HG03064 (cell line): ENCODE measurements around the gene R3HDM2.

Experiments used
- ATAC-seq: cut with Tn5 transposase; IDR thresholded peaks from one replicate; pipeline ENCODE4 v1.9.1; 2021; ENCODE audit warnings: low read depth; ENCODE audit not compliant: unreplicated experiment

R3HDM2 gene

DNA sequence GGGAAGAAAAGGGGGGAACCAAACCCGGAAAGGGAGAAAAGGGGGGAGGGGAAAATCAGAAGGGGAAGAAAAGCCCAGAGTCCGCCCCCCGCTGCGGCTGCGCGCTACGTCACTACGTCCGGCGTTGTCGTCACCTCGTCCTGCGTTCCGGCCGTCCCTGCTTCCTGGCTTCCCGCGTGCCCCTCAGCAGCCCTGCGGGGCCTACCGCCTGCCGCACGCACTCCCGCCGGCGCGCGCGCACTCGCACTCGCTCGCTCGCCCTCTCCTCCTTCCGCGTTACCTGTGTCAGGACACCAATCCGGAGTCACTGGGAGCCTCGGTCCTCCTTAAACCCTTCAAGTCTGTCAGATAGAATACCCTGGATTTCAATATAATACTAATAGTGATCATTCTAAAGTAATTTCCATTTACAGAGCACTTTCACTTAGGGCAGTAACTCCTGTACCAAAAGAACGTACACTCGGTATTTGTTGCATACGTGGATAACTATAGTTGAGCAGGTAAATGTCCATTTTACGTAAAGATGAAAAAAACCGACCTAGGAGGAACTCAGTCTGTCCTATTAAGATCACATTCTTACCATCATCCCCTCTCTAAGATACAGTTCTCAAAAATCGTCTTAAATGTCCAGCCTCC is at the start of gene R3HDM2:
TSS of gene R3HDM2 (minus strand) at position 113 of the 636 bp plus-strand sequence. CDS start 120,615 bp downstream, outside the sequence.
- ATAC-seq, result peak; percentile 90

DNA sequence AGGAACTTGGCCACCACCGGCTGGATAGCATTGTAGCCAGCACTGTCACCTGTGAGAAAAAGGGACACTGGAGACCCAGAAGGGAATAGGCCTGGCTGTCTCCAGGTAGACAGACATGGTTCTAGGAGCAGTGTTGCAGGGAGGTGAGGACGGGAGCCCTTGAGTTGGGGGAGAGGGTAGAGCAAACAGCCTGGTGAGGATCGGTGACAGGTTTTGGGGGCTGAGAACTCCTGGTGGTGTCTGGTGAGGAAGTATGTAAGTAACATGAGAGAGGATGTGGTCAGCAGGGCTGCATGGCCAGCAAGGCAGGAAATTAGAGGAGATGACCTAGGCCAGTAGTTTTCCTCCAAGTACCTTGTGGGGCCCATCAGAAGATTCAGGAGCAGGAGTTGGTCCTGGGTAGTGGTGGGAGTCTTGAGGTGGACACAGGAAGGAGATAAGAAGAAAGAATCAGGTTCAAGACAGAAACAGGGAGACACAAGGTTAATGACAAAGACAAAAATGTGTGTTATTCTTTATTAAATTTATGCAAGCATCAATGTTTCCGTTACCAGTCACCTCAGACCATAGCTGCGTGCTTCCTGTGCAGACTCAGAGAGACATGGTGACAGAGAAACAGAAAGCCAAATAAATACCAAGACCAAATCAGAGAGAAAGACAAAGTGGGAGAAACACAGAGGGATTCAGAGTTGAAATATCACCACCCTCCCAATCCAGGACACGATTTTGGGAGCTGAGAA is 48.7 kb upstream of the R3HDM2 start, which contains the start of gene ARHGAP9:
TSS of gene ARHGAP9 (minus strand) at position 491 of the 740 bp plus-strand sequence. CDS start at position 31, 460 bp downstream.
- no peak for ATAC-seq

DNA sequence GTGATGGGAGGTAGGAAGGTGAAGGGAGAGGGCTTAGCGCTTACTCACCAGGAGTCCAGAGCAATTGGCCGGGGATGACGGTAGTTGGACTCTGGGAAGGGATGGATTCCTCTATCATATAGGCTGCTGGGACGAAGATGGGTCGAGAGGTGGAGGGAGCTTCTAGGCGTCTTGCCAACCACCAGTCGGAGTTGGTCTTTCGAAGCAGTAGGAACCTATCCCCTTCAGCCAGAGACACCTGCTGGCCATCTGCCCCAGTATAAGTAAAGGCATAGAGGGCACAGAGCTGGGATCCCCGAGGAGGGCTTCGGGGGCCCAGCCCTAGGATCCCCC is 48.2 kb upstream of the R3HDM2 start:
- ATAC-seq, result no peak

DNA sequence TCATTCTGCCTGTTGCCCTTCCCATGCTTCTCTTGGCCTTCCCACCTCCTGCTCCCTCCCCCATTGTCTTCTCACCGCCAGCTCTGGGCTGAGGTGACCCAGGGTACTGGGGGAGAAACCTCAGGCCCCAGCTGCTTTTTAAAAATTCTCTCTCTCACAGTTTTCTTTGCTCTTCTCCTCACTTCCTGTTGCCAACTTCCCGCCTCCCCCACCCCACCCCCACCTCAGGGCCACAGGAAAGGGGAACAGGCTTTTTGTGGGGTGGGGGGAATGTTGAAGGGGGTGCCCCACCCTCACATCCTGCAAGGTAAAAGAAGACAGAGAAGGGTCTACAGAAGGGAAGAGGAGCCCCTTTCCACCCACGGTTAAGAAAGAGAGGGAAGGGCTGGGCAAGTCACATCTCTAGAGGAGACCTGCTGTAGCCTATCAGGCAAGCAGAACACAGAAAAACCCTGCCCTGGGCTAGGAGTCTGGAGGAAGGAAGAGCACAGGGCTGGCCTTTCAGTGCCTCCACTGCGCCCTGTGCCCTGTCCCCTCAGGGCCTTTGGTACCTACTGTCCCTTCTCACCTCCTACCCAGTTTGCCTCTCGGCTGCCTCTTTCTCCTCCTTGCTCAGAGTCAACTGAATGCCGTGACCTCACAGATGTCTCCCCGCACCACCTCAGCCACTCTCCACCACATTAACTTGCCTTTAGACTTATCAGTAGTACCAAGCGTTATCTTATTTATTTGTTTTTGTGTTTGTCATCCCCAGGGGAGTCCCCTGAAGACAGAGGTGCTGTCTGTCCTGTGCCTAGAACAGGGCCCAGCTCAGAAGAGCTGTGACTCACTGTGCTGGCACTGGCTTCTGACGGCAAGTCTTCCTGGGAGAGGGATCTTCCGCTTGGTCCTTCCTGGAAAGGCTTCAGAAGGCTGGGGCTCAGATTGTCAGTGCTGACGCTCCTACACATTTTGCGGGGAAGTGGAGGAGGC is 47.2 kb upstream of the R3HDM2 start:
- ATAC-seq, result no peak

DNA sequence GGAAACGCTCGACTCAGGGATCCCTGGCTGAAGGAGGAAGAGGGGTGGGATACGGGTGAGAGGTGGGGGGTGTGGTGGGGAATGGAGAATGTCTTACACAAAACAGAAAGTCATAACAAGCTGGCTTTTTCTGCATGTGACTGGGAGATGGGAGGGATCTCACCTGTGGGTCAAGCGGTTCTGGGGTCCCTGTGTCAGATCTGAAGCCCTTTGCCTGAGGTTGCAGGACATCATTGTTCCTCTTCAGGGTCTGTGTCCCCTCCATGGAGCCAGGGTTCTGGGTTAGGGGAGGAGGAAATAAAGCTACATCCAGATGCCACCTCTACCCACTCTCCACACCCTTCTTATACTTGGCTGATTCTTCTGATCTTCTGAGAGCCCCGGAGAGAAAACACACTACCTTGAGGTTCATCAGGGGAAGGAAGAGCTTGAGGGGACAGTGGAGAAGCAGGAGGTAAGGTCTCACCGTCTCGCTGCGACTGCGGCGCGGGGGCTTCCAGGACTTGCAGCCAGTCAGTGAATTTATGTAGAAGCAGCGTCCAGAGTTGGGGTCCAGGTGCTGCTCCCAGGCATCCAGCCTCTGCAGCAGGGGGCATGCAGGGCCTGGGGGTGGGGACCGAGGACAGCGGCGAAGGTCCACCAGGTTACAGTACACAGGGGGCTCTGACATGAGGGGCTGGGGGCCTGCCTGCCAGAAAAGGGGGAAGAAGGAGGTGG is 46.3 kb upstream of the R3HDM2 start:
- ATAC-seq, result no peak

DNA sequence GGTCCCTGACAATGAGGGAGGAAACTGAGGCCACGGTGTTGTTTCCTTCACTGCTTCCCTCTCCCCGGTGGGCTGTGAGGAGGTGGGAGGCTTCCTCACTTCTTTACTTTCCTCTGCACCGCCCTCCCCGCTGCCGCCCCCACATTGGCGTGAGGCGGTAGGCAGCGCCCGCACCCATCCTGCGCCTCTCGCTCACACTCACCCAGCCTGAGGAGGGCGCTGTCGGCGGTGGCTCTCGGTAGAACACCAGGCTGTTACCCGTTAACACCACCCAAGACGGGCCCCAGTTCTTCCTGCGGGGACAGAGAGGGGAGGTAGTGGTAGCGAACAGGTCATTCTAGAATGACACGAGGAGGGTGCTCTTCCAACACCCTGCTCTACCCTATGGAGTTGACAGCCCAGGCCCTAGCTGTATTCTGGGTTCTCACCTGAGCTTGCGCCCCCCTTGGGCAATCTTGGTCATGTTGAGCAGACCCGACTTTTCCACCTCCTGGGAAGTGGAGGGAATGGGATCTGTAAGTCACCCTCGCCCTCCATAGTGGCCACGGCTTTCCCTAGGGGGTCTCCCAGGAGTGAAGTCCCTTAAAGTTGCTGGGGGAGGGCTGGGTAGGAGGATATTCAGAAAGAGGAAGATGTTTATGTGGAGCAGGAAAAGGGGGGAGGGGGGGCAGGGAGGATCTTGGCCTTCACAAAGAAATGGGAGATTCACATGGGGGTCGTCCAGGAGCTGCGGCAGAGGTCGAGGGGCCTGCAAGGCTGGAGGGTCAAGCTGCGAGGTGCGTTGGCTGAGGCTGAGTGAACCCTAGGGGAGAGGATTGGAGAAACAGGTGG is 45.5 kb upstream of the R3HDM2 start:
- peak; percentile 37 for ATAC-seq

DNA sequence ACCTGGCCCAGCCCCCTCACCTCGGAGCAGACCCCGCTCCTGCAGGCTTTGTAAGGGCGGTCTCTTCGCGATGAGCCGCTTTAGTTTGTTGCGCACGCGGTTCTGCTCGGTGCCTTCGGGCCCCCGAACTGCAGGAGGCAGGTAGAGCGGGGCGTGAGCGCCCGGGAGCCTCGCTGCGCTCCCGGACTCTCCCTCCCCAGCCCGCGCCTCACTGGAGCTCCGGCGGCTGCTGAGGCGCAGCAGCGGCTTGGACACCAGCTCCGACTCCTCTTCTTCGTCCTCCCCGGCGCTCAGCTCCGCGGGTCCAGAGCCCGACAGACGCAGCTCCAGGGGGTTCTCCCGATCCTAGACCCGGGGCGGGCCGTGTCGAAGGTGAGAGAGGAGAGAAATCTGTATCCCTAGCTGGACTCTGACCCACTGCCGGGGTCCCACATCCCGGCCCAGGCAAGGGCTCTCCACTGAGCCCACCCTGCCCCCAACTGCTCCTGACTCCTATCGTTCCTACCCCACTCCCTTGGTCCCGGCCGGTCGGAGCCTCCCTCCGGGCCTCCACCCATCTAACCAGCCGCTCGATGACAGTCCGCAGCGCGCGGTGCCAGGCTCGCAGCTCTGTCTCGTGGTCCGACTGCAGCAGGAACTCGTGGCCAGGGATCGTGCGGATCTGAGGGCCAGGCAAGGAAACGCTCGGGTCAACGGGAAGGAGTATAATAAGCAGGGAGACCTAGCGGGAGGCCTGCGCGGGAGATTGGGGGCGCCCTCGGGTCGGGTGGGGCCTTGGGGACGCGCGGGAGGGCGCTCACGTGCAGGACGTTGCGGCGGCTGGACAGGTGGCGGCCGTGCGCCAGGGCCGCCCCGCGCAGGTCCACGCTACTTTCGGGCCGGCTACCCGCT is 44.7 kb upstream of the R3HDM2 start:
- ATAC-seq, result no peak

DNA sequence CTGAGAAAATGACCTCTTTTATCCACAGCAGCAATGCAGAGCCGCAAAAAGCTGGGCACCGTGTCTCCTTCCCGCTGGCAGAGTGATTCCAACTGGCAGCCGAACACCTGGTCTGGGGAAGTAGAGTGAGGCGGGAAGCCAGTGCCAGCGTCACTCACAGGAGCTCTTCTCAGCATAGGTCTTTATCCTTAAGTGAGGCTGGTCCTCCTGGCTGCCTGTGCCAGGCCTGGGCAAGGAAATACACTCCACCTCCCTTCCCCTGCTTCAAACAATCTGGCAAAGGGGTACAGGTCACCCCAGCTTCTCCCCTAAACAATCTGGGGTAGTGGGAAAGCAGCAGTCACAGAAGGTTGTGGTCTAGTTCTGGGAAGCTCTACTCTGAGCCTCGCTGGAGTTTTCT is 44.0 kb upstream of the R3HDM2 start:
- no peak for ATAC-seq

DNA sequence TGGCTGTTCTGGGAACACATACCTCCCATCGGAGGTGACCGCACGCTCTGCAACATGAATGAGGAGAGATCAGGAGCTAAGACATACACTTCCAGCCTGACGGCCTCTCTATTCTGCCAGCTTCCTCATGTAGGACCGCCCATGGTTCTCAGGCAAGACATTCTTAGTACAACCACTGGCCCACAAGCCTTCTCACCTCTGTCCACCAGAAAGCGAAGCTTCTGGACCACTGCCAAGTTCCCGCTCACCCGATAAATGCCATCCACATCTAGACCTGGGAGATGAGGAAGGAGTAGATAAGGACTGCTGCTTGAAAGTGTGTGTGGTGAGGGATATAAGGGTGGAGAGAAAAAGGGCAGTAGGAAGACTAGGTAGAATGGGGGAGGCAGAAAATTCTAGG is 43.6 kb upstream of the R3HDM2 start:
- ATAC-seq, result no peak

DNA sequence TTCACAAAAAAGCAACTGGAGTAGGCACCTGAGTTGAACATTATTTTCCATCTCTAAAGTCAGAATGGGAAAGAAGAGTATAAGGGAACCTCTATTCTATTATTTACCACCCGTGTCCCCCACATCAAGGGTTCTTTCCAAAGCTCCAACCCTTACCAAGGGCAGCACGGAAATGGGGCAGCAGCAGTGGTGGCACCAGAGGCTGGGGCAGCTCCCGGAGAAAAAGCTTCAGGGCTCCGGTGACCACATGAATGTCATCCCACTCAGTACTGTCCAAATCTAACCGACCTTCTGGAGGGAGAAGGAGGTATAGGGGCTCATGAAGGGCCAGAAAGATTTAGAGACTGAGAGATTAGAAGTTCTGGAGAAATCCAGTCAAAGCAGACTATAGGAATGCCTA is 43.0 kb upstream of the R3HDM2 start:
- ATAC-seq, result no peak

DNA sequence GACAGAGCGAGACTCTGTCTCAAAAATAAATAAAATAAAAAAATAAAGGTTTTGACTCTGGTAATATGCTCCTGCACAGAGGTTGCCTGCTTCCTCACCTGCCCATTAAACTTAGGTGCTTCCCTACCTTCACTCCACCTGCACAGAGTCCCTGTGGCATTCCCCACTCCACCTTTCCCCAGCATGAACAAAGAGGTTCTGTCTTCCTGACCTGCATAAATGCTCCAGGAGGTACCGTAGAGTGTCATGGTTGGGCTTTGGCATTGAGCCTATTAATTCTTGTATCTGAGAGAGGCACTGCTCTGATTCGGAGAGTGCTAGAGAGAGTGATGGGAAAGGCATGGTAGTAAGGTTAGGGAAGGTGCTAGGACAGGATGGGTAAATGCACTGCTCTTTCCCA is 42.5 kb upstream of the R3HDM2 start:
- no peak for ATAC-seq

DNA sequence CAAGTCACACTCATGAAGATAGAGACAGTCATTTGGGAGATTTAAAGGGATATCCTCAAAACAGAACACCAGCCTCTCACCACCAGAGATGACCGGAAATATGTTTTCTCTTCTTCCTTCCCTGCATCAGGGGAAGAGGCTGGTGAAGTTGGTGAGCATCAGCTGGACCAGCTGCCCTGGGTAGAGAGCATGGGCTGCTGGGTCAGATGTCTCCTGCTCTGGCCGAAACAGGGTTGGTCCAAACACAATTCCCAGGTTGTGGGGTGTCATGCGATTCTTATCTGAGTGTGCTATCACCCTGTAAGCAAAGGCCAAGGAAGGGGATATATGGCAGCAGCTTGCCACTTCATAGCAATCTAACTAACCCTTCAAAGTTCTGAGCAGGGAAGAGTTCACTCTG is 41.5 kb upstream of the R3HDM2 start:
- ATAC-seq, result no peak

DNA sequence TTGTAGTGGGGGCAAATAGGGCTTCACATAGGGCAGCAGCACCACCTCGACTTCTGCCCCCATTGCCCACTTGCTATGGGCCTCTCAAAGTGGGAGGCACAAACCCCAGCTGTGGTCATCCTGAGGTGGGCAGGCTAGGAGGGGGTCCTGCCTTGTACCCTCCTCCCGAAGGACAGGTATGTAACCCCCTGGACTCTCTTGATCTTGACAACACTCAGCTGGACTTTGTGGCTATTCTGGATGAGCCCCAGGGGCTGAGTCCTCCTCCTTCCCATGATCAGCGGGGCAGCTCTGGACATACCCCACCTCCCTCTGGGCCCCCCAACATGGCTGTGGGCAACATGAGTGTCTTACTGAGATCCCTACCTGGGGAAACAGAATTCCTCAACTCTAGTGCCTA is 40.8 kb upstream of the R3HDM2 start:
- no peak for ATAC-seq

DNA sequence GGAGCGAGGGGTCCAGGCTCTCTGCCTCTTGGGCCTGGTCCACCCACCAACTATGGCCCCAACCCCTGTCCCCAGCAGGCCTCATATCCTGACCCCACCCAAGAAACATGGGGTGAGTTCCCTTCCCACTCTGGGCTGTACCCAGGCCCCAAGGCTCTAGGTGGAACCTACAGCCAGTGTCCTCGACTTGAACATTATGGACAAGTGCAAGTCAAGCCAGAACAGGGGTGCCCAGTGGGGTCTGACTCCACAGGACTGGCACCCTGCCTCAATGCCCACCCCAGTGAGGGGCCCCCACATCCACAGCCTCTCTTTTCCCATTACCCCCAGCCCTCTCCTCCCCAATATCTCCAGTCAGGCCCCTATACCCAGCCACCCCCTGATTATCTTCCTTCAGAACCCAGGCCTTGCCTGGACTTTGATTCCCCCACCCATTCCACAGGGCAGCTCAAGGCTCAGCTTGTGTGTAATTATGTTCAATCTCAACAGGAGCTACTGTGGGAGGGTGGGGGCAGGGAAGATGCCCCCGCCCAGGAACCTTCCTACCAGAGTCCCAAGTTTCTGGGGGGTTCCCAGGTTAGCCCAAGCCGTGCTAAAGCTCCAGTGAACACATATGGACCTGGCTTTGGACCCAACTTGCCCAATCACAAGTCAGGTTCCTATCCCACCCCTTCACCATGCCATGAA is 40.3 kb upstream of the R3HDM2 start:
- ATAC-seq, result no peak

DNA sequence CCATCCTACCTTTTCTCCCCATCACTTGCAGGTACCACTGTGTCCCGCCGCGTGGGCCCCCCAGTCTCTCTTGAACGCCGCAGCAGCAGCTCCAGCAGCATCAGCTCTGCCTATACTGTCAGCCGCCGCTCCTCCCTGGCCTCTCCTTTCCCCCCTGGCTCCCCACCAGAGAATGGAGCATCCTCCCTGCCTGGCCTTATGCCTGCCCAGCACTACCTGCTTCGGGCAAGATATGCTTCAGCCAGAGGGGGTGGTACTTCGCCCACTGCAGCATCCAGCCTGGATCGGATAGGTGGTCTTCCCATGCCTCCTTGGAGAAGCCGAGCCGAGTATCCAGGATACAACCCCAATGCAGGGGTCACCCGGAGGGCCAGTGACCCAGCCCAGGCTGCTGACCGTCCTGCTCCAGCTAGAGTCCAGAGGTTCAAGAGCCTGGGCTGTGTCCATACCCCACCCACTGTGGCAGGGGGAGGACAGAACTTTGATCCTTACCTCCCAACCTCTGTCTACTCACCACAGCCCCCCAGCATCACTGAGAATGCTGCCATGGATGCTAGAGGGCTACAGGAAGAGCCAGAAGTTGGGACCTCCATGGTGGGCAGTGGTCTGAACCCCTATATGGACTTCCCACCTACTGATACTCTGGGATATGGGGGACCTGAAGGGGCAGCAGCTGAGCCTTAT is 39.6 kb upstream of the R3HDM2 start:
- ATAC-seq, result no peak

DNA sequence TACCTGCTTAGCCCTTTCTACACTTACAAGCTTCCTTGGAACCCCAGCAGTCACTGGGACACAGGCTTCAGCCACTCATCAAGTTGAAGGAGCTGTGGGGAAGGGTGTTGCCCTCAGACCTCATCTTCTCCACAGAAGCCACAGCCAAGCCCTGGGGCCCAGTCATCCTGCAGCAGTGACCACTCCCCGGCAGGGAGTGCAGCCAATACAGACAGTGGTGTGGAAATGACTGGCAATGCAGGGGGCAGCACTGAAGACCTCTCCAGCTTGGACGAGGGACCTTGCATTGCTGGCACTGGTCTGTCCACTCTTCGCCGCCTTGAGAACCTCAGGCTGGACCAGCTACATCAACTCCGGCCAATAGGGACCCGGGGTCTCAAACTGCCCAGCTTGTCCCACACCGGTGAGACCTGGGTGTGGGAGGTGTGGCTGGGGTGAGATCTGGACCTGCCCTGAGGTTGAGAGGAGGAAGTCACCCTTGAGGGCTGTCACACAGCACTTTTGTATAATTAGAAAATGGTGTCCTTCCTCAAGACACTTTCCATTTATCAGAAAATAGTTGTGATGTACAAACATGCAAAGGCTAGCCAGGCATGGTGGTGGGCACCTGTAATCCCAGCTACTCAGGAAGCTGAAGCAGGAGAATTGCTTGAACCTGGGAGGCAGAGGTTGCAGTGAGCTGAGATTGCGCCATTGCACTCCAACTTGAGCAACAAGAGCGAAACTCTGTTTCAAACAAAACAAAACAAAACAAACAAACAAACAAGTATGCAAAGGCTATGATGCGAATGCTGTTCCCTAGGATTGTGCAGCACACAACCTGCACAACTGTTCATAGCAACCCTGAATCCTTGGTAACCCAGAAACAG is 38.7 kb upstream of the R3HDM2 start:
- no peak for ATAC-seq

DNA sequence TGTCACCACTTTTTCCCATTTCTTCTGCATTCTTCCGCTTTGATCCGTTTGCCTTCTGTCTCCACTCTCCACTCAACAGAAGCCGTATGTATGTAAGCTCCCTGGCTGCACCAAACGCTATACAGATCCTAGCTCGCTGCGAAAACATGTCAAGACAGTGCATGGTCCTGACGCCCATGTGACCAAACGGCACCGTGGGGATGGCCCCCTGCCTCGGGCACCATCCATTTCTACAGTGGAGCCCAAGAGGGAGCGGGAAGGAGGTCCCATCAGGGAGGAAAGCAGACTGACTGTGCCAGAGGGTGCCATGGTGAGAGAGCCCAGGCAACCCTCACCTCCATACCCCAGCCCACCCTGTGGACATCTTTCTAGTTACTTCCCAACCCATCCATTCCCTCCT is 37.1 kb upstream of the R3HDM2 start:
- no peak for ATAC-seq
